GM06990 (cell line): ENCODE data around the gene ASPHD1.
A peak's percentile ranks its signal among the peaks of the same experiment; 100 is the strongest.
"Not testable (repeated sequence)": the region's sequence is repeated elsewhere in the genome, so short reads cannot be mapped to it uniquely, and the experiment has no call there.

Experiments used
- DNase-seq: peaks from one replicate; pipeline ENCODE4 v3.0.0-alpha.2; 2011; ENCODE audit not compliant: insufficient read length; ENCODE audit errors: extremely low read depth
- H3K27me3 ChIP-seq: replicated peaks from 2 replicates; pipeline ENCODE4 v1.6.0; 2011; ENCODE audit warnings: low read length; ENCODE audit not compliant: control insufficient read depth, insufficient read depth
- H3K36me3 ChIP-seq: 2 replicates; pipeline ENCODE4 v1.5.1; 2011; ENCODE audit warnings: low read length; ENCODE audit not compliant: control insufficient read depth, insufficient read depth
- H3K4me3 ChIP-seq: replicated peaks from 2 replicates; pipeline ENCODE4 v1.5.1; 2011; ENCODE audit warnings: low read depth, mild to moderate bottlenecking, control low read depth, low read length
- TF ChIP-seq, protein P1 (sequence below): IDR thresholded peaks from 2 replicates; pipeline ENCODE4 v1.5.1; 2011; ENCODE audit warnings: low read length, control low read depth, mild to moderate bottlenecking, inconsistent platforms; ENCODE audit not compliant: insufficient read depth, poor library complexity, severe bottlenecking

Gene ASPHD1

DNA sequence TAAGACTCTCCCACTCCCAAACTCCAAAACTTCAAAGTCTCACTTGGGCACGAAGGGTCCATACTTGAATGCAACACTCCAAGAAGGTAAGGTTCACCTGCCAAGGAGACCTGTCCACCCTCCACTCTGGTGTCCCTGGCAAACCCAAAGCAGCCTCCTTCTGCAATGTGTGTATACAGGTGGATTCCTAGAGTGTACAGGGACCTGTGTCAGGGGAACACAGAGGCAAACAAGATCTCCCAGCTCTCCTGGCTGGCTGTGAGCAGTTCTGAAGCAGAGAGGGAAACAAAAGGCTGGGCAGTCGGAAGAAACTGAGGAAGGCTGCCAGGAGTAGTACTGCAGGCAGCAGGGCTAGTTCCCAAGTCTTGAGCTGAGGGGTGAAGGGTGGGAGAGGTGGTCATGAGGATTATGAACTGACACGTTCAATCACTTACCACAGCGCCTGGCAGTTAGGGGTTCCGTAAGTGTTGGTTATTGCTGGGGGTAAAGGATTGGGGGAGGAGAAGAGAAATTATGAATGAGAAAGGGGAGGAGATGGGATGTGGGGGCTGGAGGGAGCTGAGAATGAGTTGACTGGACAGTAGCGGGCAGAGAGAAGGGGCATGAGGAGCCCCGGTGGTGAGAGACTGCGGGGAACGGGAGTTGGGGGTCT, 24.9 kb downstream of the ASPHD1 start:
- TF ChIP-seq, protein P1, sequence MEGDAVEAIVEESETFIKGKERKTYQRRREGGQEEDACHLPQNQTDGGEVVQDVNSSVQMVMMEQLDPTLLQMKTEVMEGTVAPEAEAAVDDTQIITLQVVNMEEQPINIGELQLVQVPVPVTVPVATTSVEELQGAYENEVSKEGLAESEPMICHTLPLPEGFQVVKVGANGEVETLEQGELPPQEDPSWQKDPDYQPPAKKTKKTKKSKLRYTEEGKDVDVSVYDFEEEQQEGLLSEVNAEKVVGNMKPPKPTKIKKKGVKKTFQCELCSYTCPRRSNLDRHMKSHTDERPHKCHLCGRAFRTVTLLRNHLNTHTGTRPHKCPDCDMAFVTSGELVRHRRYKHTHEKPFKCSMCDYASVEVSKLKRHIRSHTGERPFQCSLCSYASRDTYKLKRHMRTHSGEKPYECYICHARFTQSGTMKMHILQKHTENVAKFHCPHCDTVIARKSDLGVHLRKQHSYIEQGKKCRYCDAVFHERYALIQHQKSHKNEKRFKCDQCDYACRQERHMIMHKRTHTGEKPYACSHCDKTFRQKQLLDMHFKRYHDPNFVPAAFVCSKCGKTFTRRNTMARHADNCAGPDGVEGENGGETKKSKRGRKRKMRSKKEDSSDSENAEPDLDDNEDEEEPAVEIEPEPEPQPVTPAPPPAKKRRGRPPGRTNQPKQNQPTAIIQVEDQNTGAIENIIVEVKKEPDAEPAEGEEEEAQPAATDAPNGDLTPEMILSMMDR = no peak
- no peak for DNase-seq
- H3K4me3 ChIP-seq = peak overlapping the region; percentile 92
- H3K36me3 ChIP-seq = no peaks in the 10 kb centered on the region; the same call in 1 of the 2 replicates
- H3K27me3 ChIP-seq = no peaks in the 10 kb centered on the region

DNA sequence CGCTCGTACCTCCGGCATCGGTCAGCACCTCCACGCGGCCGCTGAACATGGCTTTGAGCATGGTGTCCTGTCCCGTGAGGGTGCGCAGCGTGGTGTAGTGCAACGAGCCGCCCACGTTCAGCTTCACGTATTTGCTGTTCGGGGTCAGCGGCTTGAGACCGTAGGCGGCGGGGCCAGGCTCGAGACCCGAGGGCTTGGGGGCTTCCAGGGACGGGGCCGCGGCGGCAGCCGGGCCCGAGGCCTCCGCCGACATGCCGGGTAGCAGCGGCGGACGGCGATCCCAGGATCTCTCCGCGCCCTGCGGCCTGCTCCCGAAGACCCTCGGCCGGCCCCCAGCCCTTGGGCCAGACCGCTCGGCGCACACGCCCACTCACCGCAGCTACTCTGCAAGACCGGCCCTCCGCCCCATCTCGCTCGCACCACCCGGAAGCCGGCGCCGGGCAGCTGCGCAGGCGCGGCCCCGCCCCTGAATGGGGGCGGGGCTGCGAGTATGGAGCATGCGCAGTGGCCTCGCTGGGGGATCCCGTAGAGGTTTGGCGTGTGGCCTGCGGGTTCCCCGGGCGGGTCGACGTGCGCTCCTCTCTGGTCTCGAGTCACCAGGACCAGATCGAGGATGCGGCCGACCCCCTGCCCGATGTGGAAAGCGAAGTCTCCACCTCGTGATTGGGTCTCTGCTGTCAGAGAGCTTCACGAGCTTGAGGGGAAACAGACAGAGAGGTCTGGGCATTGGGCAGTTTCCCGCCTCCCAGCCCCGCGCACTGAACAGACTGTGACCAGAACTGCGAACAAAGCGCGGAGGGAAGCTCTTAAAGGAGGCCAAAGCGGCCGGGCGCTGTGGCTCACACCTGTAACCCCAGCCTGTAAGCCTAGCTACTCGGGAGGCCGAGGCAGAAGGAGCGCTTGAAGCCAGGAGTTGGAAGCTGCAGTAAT, 25.8 kb downstream of the ASPHD1 start, which contains the start of gene KCTD13:
Gene KCTD13, minus strand, starts transcription at position 446 of the 930 bp plus-strand sequence. Its CDS starts 193 bp downstream, at position 253.
- Histone ChIP-seq H3K27me3 (no peaks in the 10 kb centered on the region), H3K36me3 (no peaks in the 10 kb centered on the region; the same call in 1 of the 2 replicates), H3K4me3 (peak within 1 kb of the TSS; percentile 92)
- DNase-seq = peak; percentile 95
- TF ChIP-seq, protein P1 = no peak

DNA sequence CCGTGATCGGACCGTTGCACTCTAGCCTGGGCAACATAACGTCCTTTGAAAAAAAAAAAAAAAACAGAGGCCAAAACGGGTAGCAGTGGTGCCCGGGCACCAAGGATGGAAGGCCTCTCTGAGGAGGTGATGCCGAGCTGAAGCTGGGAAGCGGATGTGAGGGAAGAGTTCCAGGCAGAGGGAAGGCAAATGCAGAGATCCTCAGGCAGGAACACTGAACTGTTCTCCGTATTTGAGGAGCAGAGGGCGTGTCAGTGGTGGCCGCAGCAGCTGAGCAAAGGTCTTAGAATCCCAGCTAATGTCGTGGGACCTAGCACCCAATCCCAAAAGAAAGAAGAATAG, 26.4 kb downstream of the ASPHD1 start:
- Histone ChIP-seq H3K27me3 (no peaks in the 10 kb centered on the region), H3K36me3 (no peaks in the 10 kb centered on the region; the same call in 1 of the 2 replicates), H3K4me3 (peak overlapping the region; percentile 92)
- no peak for DNase-seq
- TF ChIP-seq, protein P1 = no peak

DNA sequence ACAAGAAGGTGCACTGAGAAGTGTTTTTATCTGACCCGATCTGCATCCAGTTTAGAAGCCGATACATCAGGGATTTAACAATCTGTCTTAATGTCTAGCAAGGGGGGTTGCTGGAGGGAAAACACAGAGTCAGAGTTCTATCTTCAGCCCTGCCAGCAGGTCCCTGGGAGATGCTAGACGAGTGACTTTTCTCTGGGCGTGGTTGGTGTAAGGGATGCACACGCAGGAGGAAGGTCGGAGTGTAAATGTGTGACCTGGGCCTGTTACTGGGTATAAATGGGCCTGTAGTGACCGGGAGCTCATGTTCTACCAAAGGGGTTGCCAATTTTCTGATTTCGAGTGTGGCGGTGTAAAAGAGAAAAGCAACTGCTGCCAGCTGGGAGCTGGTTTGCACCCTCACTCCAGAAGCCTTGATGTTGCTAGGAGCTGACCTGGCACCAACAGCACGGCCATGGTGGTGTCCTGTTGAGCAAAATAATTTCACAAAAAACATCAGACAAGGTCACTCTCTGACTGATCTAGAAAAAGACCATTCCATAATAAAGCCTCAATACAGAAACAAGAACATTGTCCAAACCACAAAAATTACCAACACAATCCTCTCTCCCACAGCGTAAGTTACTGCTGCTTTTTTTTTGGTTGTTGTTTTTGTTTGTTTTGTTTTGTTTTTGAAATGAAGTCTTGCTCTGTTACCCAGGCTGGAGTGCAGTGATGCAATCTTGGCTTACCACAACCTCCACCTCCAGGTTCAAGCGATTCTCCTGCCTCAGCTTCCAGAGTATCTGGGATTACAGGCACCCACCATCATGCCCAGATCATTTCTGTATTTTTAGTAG, 27.0 kb downstream of the ASPHD1 start:
- no peaks in the 10 kb centered on the region; the same call in 1 of the 2 replicates for H3K36me3 ChIP-seq
- no peak for DNase-seq
- no peaks in the 10 kb centered on the region for H3K27me3 ChIP-seq
- TF ChIP-seq, protein P1 = no peak
- H3K4me3 ChIP-seq = no peak overlapping the region; the same call in 1 of the 2 replicates

- not testable (repeated sequence) for H3K27me3 ChIP-seq, DNase-seq, H3K36me3 ChIP-seq, H3K4me3 ChIP-seq
Observed at GRCh38 chr16:29931750-29932149, 31.5 kb downstream of the ASPHD1 start.

DNA sequence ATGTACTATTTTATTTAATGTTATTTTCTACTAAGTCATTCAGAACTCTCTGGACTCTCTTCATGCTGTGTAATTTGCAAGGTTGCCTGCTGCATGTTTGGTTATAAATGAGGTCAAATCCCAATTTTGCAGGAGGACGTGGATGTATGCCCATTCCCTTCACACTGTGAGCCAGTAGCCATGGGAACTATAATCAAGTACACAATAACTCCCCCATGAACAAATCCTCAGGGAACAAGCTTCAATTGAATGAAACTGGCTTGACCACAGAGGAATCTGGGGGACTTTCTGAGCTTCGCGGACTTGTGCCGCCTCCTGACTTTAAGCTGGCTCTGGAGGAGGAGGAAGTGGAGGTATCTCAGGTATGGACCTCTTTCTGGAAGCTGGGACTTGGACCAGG, 40.4 kb downstream of the ASPHD1 start:
- Histone ChIP-seq H3K36me3 (no peaks in the 10 kb centered on the region), H3K27me3 (no peaks in the 10 kb centered on the region), H3K4me3 (no peak overlapping the region)
- no peak for DNase-seq
- TF ChIP-seq, protein P1 = no peak
